Esophagus mucosa (tissue), 1 donor: Measurements from ENCODE around the gene ITGB6. TPM values are rescaled to one million over a fixed set of nuclear protein-coding genes. Genes with fewer than 3 reads are reported as not detected.

Source experiments
- total RNA-seq: library from RNA; stranded (reverse); gene quantifications from one replicate; pipeline ENCODE4 v1.2.4, GENCODE V29; 2023
- donor health status: DM: yes; HTN: yes; CAD: no.

The ITGB6 gene
- total RNA-seq, 1 donor from 2014 or later, result 24.2 TPM

Other genes with a start within 250 kb of the ITGB6 start
- gene PLA2R1, start 137.7 kb downstream of the ITGB6 start, total RNA-seq, result 6.2 TPM